ENCODE measurements around the gene MRPS24.
A peak's percentile ranks its signal among the peaks of the same experiment; 100 is the strongest.

MRPS24 gene

GRCh38 chr7:43876241-43876640 lies 6.9 kb upstream of the MRPS24 start:
- Histone ChIP-seq H3K36me3 (ENCODE audit: insufficient read depth, low read depth, low read length) (peaks cover 47% of the 10 kb centered on the region), H3K9ac (ENCODE audit: low read depth, low read length) (no peak overlapping the region), H3K27ac (ENCODE audit: low read length) (no peak overlapping the region), H3K4me3 (ENCODE audit: low read length) (no peak overlapping the region), H3K9me3 (ENCODE audit: insufficient read depth, low read depth, low read length) (no peaks in the 10 kb centered on the region), H3K27me3 (ENCODE audit: insufficient read depth, low read length) (no peaks in the 10 kb centered on the region), H3K4me1 (ENCODE audit: insufficient read depth, low read length) (peaks cover 10% of the 10 kb centered on the region; the same call in 1 of the 2 replicates)

- Histone ChIP-seq H3K4me3 (ENCODE audit: low read length) (no peak overlapping the region), H3K4me1 (ENCODE audit: insufficient read depth, low read length) (peaks cover 12% of the 10 kb centered on the region; the same call in 1 of the 2 replicates), H3K9ac (ENCODE audit: low read depth, low read length) (no peak overlapping the region), H3K36me3 (ENCODE audit: insufficient read depth, low read depth, low read length) (peaks cover 26% of the 10 kb centered on the region), H3K27ac (ENCODE audit: low read length) (no peak overlapping the region), H3K27me3 (ENCODE audit: insufficient read depth, low read length) (no peaks in the 10 kb centered on the region), H3K9me3 (ENCODE audit: insufficient read depth, low read depth, low read length) (no peaks in the 10 kb centered on the region)
Measured at GRCh38 chr7:43873300-43873699, 4.0 kb upstream of the MRPS24 start.

GRCh38 chr7:43872406-43873110 lies 3.2 kb upstream of the MRPS24 start:
- Histone ChIP-seq H3K27ac (ENCODE audit: low read length) (no peak overlapping the region), H3K4me1 (ENCODE audit: insufficient read depth, low read length) (peaks cover 13% of the 10 kb centered on the region; the same call in 1 of the 2 replicates), H3K9me3 (ENCODE audit: insufficient read depth, low read depth, low read length) (no peaks in the 10 kb centered on the region), H3K27me3 (ENCODE audit: insufficient read depth, low read length) (no peaks in the 10 kb centered on the region), H3K36me3 (ENCODE audit: insufficient read depth, low read depth, low read length) (peaks cover 25% of the 10 kb centered on the region), H3K4me3 (ENCODE audit: low read length) (no peak overlapping the region), H3K9ac (ENCODE audit: low read depth, low read length) (no peak overlapping the region)

- Histone ChIP-seq H3K4me3 (ENCODE audit: low read length) (no peak overlapping the region), H3K4me1 (ENCODE audit: insufficient read depth, low read length) (peaks cover 13% of the 10 kb centered on the region; the same call in 1 of the 2 replicates), H3K36me3 (ENCODE audit: insufficient read depth, low read depth, low read length) (peaks cover 24% of the 10 kb centered on the region), H3K27me3 (ENCODE audit: insufficient read depth, low read length) (no peaks in the 10 kb centered on the region), H3K27ac (ENCODE audit: low read length) (no peak overlapping the region), H3K9me3 (ENCODE audit: insufficient read depth, low read depth, low read length) (no peaks in the 10 kb centered on the region), H3K9ac (ENCODE audit: low read depth, low read length) (no peak overlapping the region)
Measured at GRCh38 chr7:43871064-43871463, 1.7 kb upstream of the MRPS24 start.

DNA sequence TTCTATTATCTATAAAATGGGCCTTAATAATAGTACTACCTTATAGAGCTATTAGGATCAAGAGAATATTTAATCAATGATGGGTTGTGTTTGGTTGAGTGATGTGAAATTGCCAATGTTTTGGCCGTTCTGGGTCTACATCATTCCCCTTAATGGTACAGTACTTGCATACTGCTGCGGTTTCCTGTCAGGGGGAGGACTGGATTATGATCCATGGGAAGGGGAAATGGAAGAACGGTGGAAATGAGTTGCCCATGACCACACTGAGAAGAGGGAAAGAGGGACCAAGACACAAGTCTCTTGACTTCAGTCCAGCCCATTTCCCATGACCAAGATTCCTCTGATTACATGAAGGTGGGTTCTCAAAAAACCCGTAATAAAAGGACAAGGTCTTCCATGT lies 999 bp upstream of the MRPS24 start:
- Histone ChIP-seq H3K27me3 (ENCODE audit: insufficient read depth, low read length) (no peaks in the 10 kb centered on the region), H3K27ac (ENCODE audit: low read length) (no peak overlapping the region), H3K4me1 (ENCODE audit: insufficient read depth, low read length) (peaks cover 13% of the 10 kb centered on the region; the same call in 1 of the 2 replicates), H3K9ac (ENCODE audit: low read depth, low read length) (no peak overlapping the region), H3K9me3 (ENCODE audit: insufficient read depth, low read depth, low read length) (no peaks in the 10 kb centered on the region; the same call in 1 of the 2 replicates), H3K4me3 (ENCODE audit: low read length) (no peak overlapping the region; the same call in 1 of the 2 replicates), H3K36me3 (ENCODE audit: insufficient read depth, low read depth, low read length) (peaks cover 23% of the 10 kb centered on the region)

- Histone ChIP-seq H3K27me3 (ENCODE audit: insufficient read depth, low read length) (no peaks in the 10 kb centered on the region), H3K36me3 (ENCODE audit: insufficient read depth, low read depth, low read length) (peaks cover 25% of the 10 kb centered on the region), H3K4me3 (ENCODE audit: low read length) (peak overlapping the region; percentile 85; the same call in 1 of the 2 replicates), H3K27ac (ENCODE audit: low read length) (no peak overlapping the region), H3K4me1 (ENCODE audit: insufficient read depth, low read length) (peaks cover 13% of the 10 kb centered on the region; the same call in 1 of the 2 replicates), H3K9ac (ENCODE audit: low read depth, low read length) (peak overlapping the region; percentile 82; the same call in 1 of the 2 replicates), H3K9me3 (ENCODE audit: insufficient read depth, low read depth, low read length) (no peaks in the 10 kb centered on the region; the same call in 1 of the 2 replicates)
Measured at GRCh38 chr7:43869867-43870240, 537 bp upstream of the MRPS24 start.

- H3K9ac ChIP-seq (ENCODE audit: low read depth, low read length): peak overlapping the region; percentile 82; the same call in 1 of the 2 replicates
- no peak overlapping the region for H3K27ac ChIP-seq (ENCODE audit: low read length)
Measured at GRCh38 chr7:43868681-43869005, 674 bp downstream of the MRPS24 start.

DNA sequence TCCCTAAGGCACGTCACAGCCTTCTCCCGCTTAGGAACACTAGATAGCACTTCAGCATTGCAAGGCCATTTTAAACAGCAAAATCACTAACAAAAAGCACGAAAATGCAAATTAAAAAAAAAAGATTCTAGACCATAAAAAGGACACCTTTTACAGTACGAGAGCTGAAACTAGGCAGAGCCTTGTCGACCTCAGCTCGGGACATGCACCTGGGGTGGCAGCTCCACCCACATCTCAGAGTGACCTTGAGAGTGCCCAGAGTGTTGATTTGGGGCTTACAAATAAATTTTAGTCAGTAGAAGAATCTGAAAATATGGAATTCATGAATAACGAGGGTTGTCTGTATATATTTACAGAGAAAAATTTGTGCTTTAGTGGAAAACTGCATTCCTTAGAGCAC lies 1.1 kb downstream of the MRPS24 start:
- Histone ChIP-seq H3K9ac (ENCODE audit: low read depth, low read length) (peak overlapping the region; percentile 82; the same call in 1 of the 2 replicates), H3K27ac (ENCODE audit: low read length) (no peak overlapping the region), H3K36me3 (ENCODE audit: insufficient read depth, low read depth, low read length) (peaks cover 25% of the 10 kb centered on the region), H3K4me3 (ENCODE audit: low read length) (peak overlapping the region; percentile 85), H3K27me3 (ENCODE audit: insufficient read depth, low read length) (no peaks in the 10 kb centered on the region), H3K4me1 (ENCODE audit: insufficient read depth, low read length) (peaks cover 13% of the 10 kb centered on the region; the same call in 1 of the 2 replicates), H3K9me3 (ENCODE audit: insufficient read depth, low read depth, low read length) (no peaks in the 10 kb centered on the region; the same call in 1 of the 2 replicates)

More at GRCh38 chr7:43868681-43869005, 674 bp downstream of the MRPS24 start:
- peaks cover 13% of the 10 kb centered on the region; the same call in 1 of the 2 replicates for H3K4me1 ChIP-seq (ENCODE audit: insufficient read depth, low read length)
- H3K4me3 ChIP-seq (ENCODE audit: low read length): peak overlapping the region; percentile 85
- no peaks in the 10 kb centered on the region; the same call in 1 of the 2 replicates for H3K9me3 ChIP-seq (ENCODE audit: insufficient read depth, low read depth, low read length)
- H3K27me3 ChIP-seq (ENCODE audit: insufficient read depth, low read length): no peaks in the 10 kb centered on the region
- H3K36me3 ChIP-seq (ENCODE audit: insufficient read depth, low read depth, low read length): peaks cover 25% of the 10 kb centered on the region

- H3K36me3 ChIP-seq (ENCODE audit: insufficient read depth, low read depth, low read length): peaks cover 25% of the 10 kb centered on the region
- H3K9ac ChIP-seq (ENCODE audit: low read depth, low read length): no peak overlapping the region
- H3K27ac ChIP-seq (ENCODE audit: low read length): no peak overlapping the region
- H3K4me1 ChIP-seq (ENCODE audit: insufficient read depth, low read length): peaks cover 6% of the 10 kb centered on the region; the same call in 1 of the 2 replicates
- no peaks in the 10 kb centered on the region for H3K27me3 ChIP-seq (ENCODE audit: insufficient read depth, low read length)
- no peaks in the 10 kb centered on the region; the same call in 1 of the 2 replicates for H3K9me3 ChIP-seq (ENCODE audit: insufficient read depth, low read depth, low read length)
- H3K4me3 ChIP-seq (ENCODE audit: low read length): no peak overlapping the region
Measured at GRCh38 chr7:43865277-43865676, 4.0 kb downstream of the MRPS24 start.

- Histone ChIP-seq H3K36me3 (ENCODE audit: insufficient read depth, low read depth, low read length) (peaks cover 25% of the 10 kb centered on the region), H3K27me3 (ENCODE audit: insufficient read depth, low read length) (no peaks in the 10 kb centered on the region), H3K4me1 (ENCODE audit: insufficient read depth, low read length) (peaks cover 4% of the 10 kb centered on the region; the same call in 1 of the 2 replicates)
Measured at GRCh38 chr7:43864126-43864525, 5.2 kb downstream of the MRPS24 start.

GRCh38 chr7:43856996-43857395 lies 12.3 kb downstream of the MRPS24 start:
- H3K27me3 ChIP-seq (ENCODE audit: insufficient read depth, low read length): no peaks in the 10 kb centered on the region
- H3K9me3 ChIP-seq (ENCODE audit: insufficient read depth, low read depth, low read length): no peaks in the 10 kb centered on the region
- no peak overlapping the region for H3K4me3 ChIP-seq (ENCODE audit: low read length)
- no peaks in the 10 kb centered on the region for H3K4me1 ChIP-seq (ENCODE audit: insufficient read depth, low read length)
- H3K27ac ChIP-seq (ENCODE audit: low read length): no peak overlapping the region
- H3K36me3 ChIP-seq (ENCODE audit: insufficient read depth, low read depth, low read length): no peaks in the 10 kb centered on the region
- H3K9ac ChIP-seq (ENCODE audit: low read depth, low read length): no peak overlapping the region

More at GRCh38 chr7:43864126-43864525, 5.2 kb downstream of the MRPS24 start:
- H3K27ac ChIP-seq (ENCODE audit: low read length): no peak overlapping the region
- no peaks in the 10 kb centered on the region; the same call in 1 of the 2 replicates for H3K9me3 ChIP-seq (ENCODE audit: insufficient read depth, low read depth, low read length)
- H3K9ac ChIP-seq (ENCODE audit: low read depth, low read length): no peak overlapping the region
- no peak overlapping the region for H3K4me3 ChIP-seq (ENCODE audit: low read length)

DNA sequence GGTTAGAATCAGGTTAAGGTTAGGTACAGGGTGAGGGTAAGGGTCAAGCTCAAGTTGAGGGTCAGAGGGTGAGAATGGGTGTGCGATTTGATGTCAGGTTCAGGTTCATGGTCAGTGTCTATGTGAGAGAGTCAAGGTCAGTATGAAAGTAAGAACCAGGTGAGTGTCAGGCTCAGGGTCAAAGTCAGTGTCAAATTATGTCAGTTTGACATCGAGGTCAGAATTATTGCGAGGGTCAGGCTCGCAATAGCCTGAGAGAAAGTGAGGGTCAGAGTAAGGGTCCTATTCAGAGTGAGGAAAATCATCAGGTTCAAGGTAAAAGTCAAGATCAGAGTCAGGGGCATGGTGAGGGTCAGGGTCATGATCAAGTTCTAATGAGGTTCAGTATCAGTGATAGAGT lies 13.0 kb downstream of the MRPS24 start:
- H3K9ac ChIP-seq (ENCODE audit: low read depth, low read length): no peak overlapping the region
- H3K9me3 ChIP-seq (ENCODE audit: insufficient read depth, low read depth, low read length): no peaks in the 10 kb centered on the region
- H3K27ac ChIP-seq (ENCODE audit: low read length): no peak overlapping the region
- no peaks in the 10 kb centered on the region for H3K4me1 ChIP-seq (ENCODE audit: insufficient read depth, low read length)
- no peaks in the 10 kb centered on the region for H3K27me3 ChIP-seq (ENCODE audit: insufficient read depth, low read length)
- H3K36me3 ChIP-seq (ENCODE audit: insufficient read depth, low read depth, low read length): no peaks in the 10 kb centered on the region
- H3K4me3 ChIP-seq (ENCODE audit: low read length): no peak overlapping the region
